GM12892 (cell line): ENCODE measurements around the gene TSACC.

Source experiments
- POLR2A ChIP-seq: IDR thresholded peaks from 2 replicates; pipeline ENCODE4 v1.6.1; 2011; ENCODE audit warnings: low read depth, low read length, control low read depth
- POLR2AphosphoS5 ChIP-seq: IDR thresholded peaks from 2 replicates; pipeline ENCODE4 v1.6.1; 2011; ENCODE audit warnings: low read depth, low read length, control low read depth
- TAF1 ChIP-seq: IDR thresholded peaks from 2 replicates; pipeline ENCODE4 v1.6.1; 2011; ENCODE audit warnings: low read depth, mild to moderate bottlenecking, control low read depth, low read length, borderline replicate concordance

- TF ChIP-seq POLR2A: no peak
- TF ChIP-seq POLR2AphosphoS5: no peak
- no peak for TF ChIP-seq TAF1
Measured at GRCh38 chr1:156358641-156359040, 20.3 kb downstream of the TSACC start.
